NCI-H2107 treated with DMSO at 0.1 percent for 48 hours (cell line): ENCODE measurements around the gene CSF2.

ENCODE experiments used
- DNase-seq: peaks from one replicate; lab custom pipeline; 2025; ENCODE audit not compliant: unreplicated experiment; lab: John Stamatoyannopoulos, UW

CSF2 gene

DNA sequence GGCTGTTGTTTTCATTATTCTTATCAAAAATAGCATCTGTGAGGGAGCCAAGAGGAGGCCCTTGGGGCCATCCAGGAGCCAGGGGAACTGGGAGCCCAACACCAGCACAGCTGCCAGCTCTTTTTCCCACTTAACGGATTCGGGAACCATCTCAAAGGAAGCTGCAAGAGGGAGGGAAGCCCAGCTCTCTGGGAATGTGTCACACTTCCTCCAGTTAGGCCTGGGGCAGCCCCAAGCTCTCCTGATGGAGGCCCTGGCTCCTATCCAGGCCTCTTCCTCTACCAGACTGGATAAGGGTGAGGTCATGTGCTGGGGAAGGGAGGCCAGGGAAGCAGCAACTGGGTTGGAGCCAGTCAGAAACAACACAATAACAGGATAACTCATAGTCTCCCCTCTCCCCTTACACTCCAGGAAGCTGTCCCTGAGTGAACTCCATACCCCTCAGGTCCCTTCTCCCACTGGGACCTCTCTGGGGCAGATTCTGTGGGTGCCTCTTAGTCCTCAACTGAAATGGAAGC, 12.7 kb downstream of the CSF2 start:
- DNase-seq, result no peak

DNA sequence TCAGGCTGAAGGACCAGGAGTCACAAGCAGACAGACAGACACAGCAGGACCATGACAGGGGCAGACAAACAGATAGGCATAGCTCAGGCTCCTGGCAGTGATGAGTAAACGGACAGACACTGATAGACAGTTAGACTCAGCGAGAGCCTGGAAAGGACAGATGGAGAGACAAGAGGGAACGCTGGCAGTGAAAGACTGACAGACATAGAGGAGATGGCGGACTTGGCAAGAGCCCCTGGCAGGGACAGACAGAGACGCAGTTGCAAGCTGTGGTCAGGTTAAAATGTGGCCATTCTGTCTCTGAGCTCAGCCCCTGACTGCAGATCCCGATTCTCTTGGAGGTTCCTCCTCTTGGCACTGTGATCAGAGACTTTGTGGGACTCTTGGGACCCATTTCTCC, 13.6 kb downstream of the CSF2 start:
- no peak for DNase-seq

DNA sequence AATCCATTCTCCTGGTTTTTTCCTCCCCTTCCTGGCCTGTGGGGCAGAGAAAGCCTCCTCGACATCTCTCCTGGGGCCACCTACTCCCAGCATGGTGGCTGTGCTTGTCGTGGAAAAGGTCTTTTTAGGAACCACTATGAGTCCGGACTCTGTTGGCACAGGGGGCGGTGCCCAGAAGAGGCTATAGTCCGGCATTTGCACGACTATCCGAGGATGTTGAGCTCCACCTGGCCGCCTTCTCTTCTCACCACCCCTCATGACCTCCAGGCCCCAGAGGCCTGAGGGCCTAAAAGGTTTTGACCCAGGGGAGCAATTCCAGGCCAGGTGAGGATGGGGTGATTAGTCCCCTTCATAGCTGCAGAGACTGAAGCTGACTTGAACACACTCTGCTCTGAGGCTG, 14.1 kb downstream of the CSF2 start:
- no peak for DNase-seq

DNA sequence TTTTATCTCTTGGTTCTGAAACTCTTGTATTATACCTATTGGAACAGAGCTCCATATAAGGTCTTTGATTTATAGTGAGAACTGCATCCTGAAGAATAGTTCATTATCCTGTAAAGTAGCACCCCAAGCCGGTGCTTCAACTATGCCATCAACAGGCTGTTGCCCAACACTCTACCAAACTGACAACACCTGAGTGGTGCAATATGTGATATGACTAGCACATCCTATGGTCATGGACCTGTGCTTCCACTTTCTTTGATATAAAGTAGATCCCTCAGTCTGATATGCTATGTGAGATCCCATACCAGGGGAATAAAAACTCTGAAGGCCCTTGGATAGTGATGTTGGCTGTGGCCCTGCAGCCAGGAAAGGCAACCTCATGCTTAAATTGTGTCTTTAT, 15.8 kb downstream of the CSF2 start:
- DNase-seq, result no peak

DNA sequence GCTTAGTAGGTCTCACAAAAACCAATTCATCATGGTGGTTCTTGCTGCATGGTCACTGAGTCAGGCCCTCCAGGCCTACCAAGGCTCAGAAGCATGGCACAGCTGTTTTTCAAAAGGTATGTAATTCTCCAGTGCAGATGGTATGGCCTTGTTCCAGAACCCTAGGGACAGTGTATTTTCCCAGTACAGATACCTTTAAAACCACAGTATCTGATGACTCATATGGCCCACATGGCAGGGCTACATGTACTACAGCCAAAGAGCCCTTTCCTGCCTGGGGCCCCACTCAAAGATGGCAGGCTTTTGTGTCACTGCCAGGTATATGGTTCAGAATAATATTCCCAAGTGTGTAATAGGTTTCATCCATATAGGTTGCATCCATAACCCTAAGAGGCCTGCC, 16.5 kb downstream of the CSF2 start:
- no peak for DNase-seq

DNA sequence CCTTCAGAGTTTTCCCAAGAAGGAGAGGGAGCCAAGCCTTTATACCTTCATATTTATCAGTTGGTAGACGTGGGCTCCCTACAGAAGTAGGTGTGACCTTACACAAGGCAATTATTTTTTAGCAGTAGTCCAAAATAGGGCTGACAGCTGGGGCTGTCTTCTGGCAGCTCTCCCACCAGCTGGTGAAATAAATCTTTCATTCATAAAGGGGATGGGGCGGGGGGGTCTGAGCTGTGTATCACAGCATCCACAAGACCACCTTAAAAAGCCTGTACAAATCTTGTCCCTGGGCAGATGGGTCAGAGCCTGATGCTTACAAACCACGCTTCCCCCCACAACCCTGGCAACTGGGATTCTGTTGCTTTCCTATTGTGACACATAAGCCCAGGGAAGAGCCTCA, 19.7 kb downstream of the CSF2 start:
- DNase-seq, result no peak

DNA sequence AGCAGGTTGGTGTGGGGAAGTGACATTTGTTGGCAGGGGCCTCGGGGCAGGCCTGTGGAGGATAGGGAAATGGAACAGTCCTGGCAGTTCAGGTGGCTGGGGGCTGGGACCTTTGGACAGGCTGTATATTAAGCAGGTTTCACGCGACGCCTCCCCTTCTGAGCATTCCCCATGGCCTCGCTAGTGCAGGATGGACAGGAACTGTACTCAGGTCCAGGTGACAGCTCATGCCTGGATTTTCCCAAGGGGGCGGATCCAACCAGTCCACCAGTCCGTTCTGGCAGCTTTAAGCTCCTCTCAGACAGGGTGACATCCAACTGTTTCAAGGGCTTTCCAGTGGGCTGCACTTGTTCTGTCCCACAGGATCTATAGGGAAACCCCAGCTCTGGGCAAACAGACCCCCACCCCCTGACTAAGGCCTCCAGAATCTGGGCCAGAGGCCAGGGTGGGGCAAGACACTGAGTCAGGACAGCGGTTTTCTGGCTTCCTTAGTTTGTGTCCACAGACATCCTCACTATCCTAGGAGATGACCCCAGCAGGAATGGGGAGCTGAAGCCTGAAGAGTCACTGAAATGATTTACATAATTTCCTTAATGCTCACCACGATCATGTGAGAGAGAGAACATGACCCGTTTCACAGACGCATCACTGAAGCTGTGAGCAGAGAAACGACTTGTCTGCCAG, 20.9 kb downstream of the CSF2 start:
- no peak for DNase-seq

DNA sequence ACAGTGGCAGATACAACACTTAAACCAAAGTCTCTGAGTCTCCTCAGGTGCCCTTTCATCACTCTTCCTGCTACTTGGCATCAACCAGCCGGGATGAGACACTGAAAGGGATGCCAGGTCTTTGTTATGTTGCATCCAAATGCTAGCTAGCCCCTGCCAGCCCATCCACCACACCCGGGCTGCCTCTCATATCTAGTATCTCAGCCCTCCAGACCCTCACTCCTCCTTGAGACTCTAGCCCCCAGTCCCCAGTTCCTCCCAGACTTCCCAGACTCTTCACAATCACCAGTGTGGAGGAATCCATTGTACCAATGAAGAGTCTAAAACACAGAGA, 21.5 kb downstream of the CSF2 start:
- no peak for DNase-seq

DNA sequence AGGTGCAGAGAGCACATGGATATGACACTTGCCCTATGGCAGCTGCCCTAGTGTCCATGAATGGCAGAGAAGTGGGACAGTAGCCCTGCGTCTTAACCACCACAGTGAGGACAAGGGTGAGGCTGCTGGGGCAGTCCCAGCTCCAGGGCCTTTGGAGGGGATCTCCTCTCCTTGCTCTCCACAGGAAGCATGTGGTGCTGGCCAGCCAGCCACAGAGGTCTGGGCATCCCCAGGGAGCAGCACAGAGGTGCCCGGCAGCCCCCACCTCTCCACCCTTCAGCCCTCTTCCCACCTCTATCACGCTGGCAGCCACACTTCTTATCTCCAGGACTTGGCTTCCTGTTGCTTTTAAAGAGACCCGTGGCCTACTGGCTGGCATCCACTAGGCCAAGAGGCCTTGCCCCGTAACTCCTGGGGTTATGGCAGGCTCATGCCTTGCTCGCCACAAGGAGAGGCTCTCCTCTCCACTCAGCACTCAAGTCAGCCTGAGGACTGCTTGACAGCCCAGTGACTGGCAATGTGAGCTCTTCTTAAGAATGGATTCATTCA, 21.9 kb downstream of the CSF2 start:
- DNase-seq, result no peak

DNA sequence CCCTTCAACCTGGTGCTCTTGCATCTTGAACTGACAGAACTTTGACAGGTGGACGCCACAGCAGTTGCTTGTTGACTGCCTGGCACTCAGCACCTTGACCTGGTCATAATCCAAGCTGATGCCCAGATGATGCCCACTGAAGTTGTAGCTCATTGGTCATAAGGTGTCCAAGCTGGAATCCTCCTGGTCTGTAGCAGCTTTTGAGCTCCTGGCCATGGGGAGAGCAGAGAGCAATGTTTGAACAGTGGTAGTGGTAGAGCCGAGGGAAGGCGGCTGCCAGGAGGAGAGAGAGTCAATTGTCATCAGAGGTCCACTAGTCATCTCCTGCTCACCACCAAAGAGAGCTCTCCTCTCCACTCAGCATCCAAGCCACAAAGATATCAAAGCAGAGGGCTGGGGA, 23.3 kb downstream of the CSF2 start:
- DNase-seq, result no peak

DNA sequence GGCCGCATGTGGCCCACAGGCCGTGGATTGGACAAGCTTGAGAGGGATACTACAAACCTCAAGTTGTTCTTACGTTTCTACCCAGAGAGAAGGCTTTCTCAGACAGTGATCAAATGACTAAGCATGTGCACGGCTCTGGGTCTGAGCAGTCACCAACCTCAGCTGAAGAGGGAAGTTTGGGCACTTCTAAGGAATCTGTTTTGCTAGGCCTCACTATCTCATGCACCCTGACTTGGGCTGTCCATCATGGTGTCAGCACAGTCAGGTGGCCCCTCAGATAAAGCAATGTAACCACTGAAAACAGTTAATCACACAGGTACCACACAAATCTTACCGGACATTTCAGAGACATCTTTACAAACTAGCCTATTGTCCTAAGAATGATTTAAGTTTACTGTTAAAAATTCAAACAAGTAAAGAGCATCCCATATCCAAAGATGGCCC, 24.6 kb downstream of the CSF2 start:
- DNase-seq, result no peak

DNA sequence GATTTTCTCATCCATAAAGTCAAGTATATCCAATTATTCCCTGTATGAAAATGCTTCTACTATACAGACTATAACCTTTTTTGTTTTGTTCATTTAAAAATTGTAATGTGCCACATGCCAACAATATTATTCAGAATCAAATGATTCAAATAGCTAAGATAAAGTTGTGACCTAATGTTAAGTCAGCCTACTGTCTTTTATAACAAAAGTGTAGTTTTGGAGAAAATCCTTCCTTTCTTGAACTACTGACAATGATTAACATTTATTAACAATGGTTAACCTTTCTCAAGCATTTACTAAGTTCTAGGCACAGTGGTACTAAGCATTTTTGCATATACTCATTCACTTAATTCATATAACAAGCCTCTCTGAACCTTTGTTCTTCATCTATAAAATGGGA, 25.0 kb downstream of the CSF2 start:
- no peak for DNase-seq

DNA sequence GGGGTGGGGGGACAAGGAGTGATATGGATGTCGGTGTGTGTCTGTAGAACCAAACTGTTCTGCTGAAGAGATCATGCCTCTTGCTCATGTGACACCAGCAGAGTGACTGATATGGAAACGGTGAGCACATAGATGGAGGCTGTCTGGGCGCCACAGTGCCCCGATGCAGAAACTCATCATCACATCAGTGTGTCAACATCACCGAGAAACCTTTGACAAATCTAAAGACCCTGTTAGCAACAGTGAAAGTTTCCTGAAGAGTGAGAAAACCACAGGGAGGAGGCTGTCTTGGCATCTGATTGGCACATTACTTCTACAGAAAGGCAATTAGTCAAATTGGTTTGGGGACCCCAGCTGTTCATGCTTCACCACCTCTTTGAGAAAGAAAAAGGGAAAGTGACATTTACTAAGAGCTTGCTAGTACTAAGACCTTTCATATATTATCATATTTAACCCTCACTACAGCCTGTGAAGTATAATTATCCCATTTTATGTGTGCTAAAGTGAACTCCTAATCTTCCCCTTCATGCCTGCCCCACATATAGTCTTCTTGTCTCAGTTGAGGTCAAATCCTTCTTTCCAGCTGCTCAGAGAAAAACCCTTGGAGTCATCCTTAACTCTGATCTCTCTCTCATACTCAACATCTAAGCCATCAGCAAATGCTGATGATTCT, 25.6 kb downstream of the CSF2 start:
- no peak for DNase-seq

DNA sequence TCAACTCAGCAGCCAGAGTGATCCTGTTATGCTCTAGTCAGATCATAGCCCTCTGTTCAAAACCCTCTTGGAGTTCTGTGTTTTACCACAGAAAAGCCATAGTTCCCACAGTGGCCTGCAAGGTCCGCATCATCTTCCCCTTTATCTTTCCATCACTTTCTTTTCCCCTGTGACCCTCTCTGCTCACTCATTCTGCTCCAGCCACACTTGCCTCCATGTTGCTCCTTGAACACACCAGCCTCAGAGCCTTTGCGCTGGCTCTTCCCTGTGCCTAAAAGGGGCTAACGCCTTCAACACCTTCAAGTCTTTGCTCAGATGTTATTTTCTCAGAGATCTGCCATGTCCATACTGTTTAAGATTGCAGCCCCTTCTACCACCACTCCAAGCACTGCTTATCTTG, 26.3 kb downstream of the CSF2 start:
- DNase-seq, result no peak

DNA sequence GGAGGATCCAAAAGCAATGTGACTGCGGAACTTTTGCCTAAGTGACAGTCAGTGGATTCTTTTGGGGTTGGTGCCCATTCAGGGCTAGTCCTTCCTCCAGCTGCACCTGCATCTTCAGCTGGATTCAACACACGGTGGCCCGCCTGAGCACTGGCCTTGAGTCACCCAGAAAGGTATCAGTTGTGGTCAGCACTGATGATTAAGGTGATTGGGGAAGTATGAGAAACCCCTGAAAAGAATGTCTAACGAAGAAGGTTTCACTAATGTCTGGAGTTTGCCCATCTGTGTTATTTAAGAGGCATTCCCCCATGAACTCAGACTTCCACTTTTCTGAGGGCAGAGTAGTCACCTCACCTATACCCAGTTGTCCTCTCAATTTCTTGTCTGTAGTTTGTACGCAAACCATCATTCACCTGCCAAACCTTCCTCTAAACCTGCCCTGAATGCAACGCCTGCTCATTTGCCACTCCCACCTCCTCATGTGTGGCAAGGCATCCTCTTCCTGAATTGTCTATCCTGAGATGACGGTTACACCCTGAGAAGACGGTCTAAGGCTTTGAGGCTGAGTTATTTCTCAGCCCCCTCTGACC, 27.2 kb downstream of the CSF2 start:
- DNase-seq, result no peak

DNA sequence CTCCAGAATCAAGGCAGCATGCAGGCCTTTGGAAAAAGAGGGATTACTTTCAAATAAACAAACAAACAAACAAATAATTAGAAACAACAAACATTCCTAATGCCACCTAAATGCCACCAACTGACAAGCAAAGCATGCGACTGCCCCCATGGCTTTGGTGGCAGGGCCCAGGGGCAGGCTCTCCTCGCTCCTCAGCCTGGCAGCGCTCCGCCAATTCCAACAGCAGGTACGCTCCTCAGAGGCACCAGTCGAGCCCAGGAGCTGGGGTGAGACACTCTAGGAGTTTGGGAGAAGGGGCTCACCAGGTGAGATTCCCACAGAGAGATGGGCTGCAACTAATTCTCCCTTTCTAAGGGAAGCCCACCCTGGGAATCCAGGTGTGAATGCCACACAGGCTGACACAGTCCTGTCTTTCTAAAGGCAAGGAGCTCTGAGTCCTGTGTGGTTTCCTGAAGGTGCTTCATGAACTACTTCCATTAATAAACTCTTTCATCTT, 27.8 kb downstream of the CSF2 start:
- DNase-seq, result no peak

DNA sequence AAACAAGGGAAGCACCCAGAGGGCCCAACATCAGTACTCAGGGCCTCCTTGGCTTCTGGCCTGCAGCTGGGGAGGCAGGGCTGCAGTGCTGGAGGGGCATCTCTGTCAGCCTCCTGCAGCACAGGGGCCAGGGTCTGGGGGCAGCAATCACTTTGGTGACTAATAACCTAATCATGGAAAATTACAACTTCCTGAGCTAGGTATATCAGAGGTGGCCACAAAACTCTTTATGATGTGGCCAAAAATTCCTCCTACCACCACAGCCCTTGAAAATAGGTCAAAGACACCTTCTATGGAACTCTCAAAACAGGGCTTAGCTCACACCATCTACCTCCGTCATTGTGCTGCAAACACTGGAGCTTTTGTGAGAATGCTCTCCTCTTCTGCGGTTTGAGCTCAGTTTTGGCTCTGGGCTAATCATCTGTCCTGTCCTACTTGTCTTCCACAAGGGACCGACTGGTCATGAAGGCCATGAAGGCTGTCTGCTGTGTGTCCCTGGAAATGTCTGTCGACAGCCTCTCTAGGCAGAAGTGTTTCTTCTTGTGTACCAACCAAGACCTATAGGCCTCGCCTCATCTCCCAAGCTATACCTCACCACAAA, 28.6 kb downstream of the CSF2 start:
- DNase-seq, result no peak

DNA sequence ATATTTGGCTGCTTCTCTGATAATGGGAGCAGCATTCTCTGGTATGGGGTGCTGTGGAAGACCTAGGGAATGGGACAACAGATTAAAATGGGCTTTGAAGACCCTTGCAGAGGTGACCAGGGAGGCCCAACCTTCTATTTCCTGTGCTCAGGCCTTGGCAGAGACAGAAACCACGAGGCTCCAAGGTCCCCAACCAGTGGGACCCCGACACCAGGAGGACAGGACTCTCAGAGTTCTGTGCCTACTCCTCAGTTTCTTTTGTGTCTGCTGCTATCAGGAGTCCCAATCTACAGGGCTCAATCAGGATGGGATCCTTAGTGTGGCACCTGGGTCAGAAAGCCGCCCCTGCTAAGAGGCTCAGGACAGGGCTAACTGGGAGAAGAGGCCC, 29.3 kb downstream of the CSF2 start:
- DNase-seq, result no peak

DNA sequence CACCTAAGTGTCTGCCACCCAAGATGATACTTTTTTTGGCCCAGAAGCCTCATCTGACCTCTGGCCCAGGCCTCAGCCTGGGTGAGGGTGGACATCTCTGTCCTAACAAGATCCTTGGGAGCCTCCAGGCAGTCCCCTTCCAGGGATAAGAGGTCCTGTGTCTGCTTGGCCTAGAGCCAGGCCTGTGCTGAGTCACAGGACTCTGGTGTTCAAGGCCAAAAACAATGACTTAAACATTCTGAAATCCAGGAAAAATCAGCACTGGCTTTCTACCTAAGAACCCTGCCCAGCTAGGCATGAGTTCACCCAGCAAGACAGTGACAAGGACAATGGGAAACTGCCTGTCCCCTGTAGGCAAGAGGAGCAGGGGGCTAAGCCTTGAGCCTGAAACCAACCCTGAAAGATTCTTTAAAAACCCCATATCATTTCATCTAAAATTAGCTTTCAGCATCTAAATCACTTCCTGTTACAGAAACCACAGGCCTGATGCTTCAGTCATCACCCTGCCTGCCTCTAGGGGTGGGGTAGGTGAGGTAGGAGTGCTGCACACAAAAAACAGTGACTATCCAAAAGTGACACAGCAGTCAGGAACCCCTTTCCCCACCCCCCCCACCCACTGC, 29.9 kb downstream of the CSF2 start:
- no peak for DNase-seq

DNA sequence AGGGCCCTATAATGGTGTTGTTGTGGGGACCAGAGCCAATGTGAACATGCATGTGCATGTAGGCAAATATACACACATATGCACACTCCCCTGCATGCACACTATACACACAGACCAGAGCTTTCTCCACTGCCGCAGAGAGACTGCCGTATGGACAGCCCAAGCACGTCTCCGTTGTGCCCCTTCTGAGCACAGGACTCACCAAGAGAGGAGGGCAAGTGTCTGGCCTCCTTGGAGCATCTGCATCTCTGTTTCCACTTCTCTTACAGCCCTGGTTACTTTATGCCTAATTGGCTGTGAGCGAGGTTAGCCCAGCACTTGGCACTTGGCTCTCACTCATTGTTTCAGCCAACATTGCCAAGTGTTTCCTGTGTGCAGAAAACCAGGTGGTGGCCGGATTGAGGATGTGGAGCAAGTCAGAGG, 30.4 kb downstream of the CSF2 start:
- no peak for DNase-seq

DNA sequence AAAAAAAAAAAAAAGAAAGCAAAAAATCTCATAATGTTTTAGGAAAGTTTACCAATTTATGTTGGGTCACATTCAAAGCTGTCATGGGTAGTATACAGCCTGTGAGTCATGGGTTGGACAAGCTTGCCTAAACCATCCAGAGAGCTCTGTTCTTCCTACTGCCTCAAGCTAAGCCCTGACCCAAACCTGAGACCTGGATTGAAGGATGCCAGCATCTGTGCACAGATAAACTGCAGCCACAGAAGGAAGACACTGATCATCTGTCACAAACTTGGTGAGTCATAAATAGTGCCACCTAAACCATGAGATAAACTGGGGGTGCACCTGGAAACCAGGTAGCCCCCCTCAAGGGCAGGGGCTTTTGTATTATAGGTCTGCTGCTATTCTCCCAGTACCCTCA, 31.0 kb downstream of the CSF2 start:
- DNase-seq, result no peak
